Mesangial cell (primary cell): ENCODE data around the gene HAND1. TPM values are rescaled to one million over a fixed set of nuclear protein-coding genes. Genes with fewer than 3 reads are reported as not detected.

Experiments
- total RNA-seq: library from RNA; depleted of rRNA; stranded (reverse); fragments of >200 nt; gene quantifications from 2 replicates; pipeline ENCODE4 v1.2.3, GENCODE V29; 2015

Gene HAND1
- total RNA-seq, result not detected in 2 replicates

DNA sequence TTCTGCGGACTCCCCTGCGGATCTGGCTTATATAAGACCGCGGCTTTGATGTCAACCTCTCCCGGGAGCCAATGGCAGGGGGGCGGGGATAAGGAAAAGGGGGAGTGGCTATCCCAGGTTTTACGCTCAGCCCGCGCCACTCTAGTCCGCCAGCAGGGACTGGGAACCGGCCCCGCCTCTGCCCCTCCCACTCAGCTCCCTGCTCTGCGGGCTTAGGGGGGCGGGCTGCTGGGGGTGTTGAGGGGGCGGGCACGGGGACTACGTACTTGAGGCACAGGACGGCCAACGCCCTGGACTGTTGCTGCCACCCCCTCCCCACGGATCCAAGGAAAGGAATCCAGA, at the start of gene HAND1:
Gene HAND1, minus strand, starts transcription at position 4 of the 342 bp plus-strand sequence. CDS start 219 bp downstream, outside the sequence.

DNA sequence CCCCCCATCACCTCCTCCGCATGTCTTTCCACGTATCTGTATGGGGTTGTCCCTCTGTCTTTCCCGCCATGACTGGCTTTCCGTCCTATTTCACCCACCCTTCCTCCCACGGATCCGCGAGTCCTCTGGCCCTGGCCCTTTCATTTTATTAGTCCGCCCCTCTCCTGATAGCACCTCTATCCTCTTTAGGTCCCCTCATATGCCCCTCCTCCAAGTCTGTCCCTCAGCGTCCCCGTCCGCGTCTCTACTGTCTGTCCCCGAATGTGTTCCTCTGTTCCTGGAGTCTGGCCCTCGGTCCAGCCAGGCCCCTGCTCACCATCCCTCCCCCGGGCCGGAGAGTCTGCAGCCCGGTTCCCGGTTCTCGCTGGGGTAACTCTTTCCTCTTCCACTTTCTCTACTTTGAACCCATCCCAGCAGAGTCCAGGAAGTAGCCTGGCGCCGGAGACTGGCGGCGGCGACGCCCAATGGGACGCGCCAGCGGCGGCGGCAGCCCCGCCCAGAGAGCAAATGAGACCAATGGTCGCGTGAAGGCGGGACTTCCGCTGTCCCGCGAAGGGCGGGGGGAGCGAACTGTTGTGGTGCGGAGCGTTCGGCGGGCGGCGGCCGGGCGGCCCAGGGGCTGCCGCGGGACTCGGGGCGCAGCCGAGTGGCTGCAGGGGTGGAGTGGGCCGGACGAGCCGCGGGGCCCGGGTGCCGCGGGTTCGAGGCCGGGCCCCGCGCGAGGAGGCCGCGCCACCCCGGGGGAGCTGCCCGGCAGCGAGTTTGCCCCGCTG, 32.4 kb downstream of the HAND1 start, which contains the start of gene SAP30L:
Gene SAP30L, plus strand, starts transcription at position 576 of the 773 bp plus-strand sequence. CDS start 608 bp downstream, outside the sequence.

Other genes starting within 250 kb of the HAND1 start
- gene SAP30L, start 32.2 kb downstream of the HAND1 start, total RNA-seq, result 13.7 and 27.6 TPM in 2 replicates